ENCODE measurements around the gene GATA3.

GATA3 gene

DNA sequence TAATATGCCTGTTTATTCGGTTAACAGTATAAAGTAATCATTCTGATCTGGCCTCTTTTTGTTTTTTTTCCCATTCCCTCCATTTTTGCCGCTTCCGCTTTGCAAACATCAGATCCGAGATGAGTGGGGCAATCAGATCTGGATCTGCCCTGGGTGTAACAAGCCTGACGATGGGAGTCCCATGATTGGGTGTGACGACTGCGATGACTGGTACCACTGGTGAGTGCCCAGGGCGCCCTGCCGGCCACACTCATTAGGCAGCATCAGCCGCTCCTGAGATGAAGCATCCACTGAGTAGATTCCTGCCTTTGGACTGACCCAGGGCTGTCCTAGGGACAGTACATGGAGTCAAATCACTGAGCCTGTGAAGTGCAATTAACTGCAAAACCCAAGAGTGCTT lies 40.9 kb upstream of the GATA3 start:
- Histone ChIP-seq H3K4me3 (ENCODE audit: low read depth, low read length) (no peak overlapping the region), H3K27me3 (ENCODE audit: control insufficient read depth, insufficient read depth, low read length) (no peaks in the 10 kb centered on the region), H3K4me1 (peaks cover 3% of the 10 kb centered on the region), H3K4me2 (ENCODE audit: low read length) (no peak overlapping the region), H3K79me2 (peaks cover 2% of the 10 kb centered on the region), H3K9ac (no peak overlapping the region), H3K36me3 (ENCODE audit: control insufficient read depth, insufficient read depth, low read length) (no peaks in the 10 kb centered on the region), H3K27ac (no peak overlapping the region), H3K9me3 (ENCODE audit: control insufficient read depth, low read length) (no peaks in the 10 kb centered on the region), H2AFZ (no peak overlapping the region)
- TF ChIP-seq, protein P1, sequence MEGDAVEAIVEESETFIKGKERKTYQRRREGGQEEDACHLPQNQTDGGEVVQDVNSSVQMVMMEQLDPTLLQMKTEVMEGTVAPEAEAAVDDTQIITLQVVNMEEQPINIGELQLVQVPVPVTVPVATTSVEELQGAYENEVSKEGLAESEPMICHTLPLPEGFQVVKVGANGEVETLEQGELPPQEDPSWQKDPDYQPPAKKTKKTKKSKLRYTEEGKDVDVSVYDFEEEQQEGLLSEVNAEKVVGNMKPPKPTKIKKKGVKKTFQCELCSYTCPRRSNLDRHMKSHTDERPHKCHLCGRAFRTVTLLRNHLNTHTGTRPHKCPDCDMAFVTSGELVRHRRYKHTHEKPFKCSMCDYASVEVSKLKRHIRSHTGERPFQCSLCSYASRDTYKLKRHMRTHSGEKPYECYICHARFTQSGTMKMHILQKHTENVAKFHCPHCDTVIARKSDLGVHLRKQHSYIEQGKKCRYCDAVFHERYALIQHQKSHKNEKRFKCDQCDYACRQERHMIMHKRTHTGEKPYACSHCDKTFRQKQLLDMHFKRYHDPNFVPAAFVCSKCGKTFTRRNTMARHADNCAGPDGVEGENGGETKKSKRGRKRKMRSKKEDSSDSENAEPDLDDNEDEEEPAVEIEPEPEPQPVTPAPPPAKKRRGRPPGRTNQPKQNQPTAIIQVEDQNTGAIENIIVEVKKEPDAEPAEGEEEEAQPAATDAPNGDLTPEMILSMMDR (IDR thresholded peaks at IDR 0.05): no peak

DNA sequence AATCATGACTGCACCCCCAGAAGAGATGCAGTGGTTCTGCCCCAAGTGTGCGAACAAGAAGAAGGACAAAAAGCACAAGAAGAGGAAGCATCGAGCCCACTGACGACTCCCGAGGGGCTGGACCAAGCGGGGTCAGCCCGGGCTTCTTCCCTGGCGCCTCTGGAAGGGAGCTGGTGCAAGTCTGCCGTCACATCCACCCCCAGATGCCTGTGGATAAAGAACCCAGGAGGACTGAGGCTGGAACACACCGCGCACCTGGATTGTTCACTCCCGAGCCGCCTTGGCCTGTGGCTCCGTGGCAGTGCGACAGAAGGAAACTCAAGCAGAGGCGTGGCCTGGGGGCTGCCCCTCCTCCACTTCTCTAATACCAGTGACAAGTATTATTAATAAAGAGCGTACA lies 39.8 kb upstream of the GATA3 start:
- Histone ChIP-seq H3K4me3 (ENCODE audit: low read depth, low read length) (no peak overlapping the region), H3K4me1 (peaks cover 3% of the 10 kb centered on the region), H3K9me3 (ENCODE audit: control insufficient read depth, low read length) (no peaks in the 10 kb centered on the region), H3K27me3 (ENCODE audit: control insufficient read depth, insufficient read depth, low read length) (no peaks in the 10 kb centered on the region), H3K79me2 (peaks cover 2% of the 10 kb centered on the region), H2AFZ (no peak overlapping the region), H3K4me2 (ENCODE audit: low read length) (no peak overlapping the region), H3K27ac (no peak overlapping the region), H3K36me3 (ENCODE audit: control insufficient read depth, insufficient read depth, low read length) (no peaks in the 10 kb centered on the region), H3K9ac (no peak overlapping the region)
- TF ChIP-seq, protein P1 (IDR thresholded peaks at IDR 0.05): no peak

DNA sequence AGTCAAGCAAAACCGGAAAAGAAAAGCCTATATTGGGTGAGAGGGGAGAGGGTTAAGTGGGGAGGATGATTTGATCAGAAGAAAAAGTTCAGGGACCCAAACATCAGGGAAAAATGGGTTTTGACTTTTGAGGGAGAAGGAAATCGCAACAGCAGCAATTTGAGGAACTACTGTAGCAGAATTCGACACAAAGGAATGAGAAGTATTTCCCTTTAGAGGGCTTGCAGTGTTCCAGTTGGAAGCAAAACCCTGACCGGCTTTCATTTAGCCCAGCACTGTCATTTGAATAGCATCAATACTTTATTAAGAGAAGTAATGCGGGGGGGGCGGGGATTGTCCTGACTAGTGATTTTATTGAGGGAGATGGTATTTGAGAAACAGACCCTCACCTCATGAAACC lies 37.2 kb upstream of the GATA3 start:
- Histone ChIP-seq H3K4me2 (ENCODE audit: low read length) (no peak overlapping the region), H2AFZ (no peak overlapping the region), H3K9ac (no peak overlapping the region), H3K4me1 (peaks cover 3% of the 10 kb centered on the region), H3K9me3 (ENCODE audit: control insufficient read depth, low read length) (no peaks in the 10 kb centered on the region), H3K4me3 (ENCODE audit: low read depth, low read length) (no peak overlapping the region), H3K27ac (no peak overlapping the region), H3K79me2 (no peaks in the 10 kb centered on the region), H3K27me3 (ENCODE audit: control insufficient read depth, insufficient read depth, low read length) (no peaks in the 10 kb centered on the region), H3K36me3 (ENCODE audit: control insufficient read depth, insufficient read depth, low read length) (no peaks in the 10 kb centered on the region)
- TF ChIP-seq, protein P1 (IDR thresholded peaks at IDR 0.05): no peak

DNA sequence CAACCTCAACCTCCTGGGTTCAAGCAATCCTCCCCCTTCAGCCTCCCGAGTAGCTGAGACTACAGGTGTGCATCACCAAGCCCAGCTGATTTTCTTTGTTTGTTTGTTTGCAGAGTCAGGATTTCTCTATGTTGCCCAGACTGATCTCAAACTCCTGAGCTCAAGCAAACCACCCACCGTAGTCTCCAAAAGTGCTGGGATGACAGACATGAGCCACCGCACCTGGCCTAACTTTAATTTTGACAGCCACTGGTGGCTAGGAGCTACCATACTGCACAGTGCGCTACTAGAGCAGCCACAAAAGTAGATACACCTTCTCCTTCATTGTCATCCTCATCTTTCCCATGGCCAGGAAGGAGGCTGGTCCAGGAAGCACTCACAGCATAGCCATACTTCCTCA lies 31.2 kb upstream of the GATA3 start:
- no peaks in the 10 kb centered on the region for H3K79me2 ChIP-seq
- H3K9ac ChIP-seq: no peak overlapping the region
- H3K9me3 ChIP-seq (ENCODE audit: control insufficient read depth, low read length): no peaks in the 10 kb centered on the region
- no peak overlapping the region for H3K4me2 ChIP-seq (ENCODE audit: low read length)
- no peaks in the 10 kb centered on the region for H3K27me3 ChIP-seq (ENCODE audit: control insufficient read depth, insufficient read depth, low read length)
- no peak overlapping the region for H3K27ac ChIP-seq
- H3K36me3 ChIP-seq (ENCODE audit: control insufficient read depth, insufficient read depth, low read length): no peaks in the 10 kb centered on the region
- TF ChIP-seq, protein P1 (IDR thresholded peaks at IDR 0.05): no peak
- H3K4me1 ChIP-seq: no peaks in the 10 kb centered on the region
- no peak overlapping the region for H2AFZ ChIP-seq
- H3K4me3 ChIP-seq (ENCODE audit: low read depth, low read length): no peak overlapping the region

DNA sequence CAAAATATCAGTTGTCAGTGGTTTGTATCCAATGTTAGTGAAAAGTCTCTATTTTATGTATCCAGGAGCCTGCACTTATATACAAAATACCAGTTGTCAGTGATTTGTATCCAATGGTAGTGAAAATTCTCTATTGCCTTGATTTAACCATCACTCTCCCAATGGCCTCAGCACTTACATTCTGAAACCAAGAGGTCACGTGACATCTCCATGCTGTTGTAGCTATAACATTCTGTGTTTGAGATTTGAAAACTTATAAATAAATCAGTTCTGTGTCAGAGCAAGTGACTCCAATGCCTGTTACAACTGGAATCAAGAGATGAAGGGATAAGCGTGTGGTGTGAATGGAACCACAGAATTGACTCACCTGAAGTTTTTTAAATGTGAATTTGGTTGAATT lies 30.6 kb upstream of the GATA3 start:
- Histone ChIP-seq H3K4me1 (no peaks in the 10 kb centered on the region), H3K9ac (no peak overlapping the region), H3K36me3 (ENCODE audit: control insufficient read depth, insufficient read depth, low read length) (no peaks in the 10 kb centered on the region), H2AFZ (no peak overlapping the region), H3K9me3 (ENCODE audit: control insufficient read depth, low read length) (no peaks in the 10 kb centered on the region), H3K27ac (no peak overlapping the region), H3K4me3 (ENCODE audit: low read depth, low read length) (no peak overlapping the region), H3K27me3 (ENCODE audit: control insufficient read depth, insufficient read depth, low read length) (no peaks in the 10 kb centered on the region), H3K79me2 (no peaks in the 10 kb centered on the region), H3K4me2 (ENCODE audit: low read length) (no peak overlapping the region)
- TF ChIP-seq, protein P1 (IDR thresholded peaks at IDR 0.05): no peak
